Activated T-cell treated with anti-CD3 and anti-CD28 coated beads, Interleukin-2, amount 50 U/mL, for 24 hours (primary cell): ENCODE data around the gene FBXO33.
"Not testable (repeated sequence)": the region's sequence is repeated elsewhere in the genome, so short reads cannot be mapped to it uniquely, and the experiment has no call there.

ENCODE experiments used
- DNase-seq: peaks from one replicate; pipeline ENCODE4 v3.0.0-alpha.2; 2020
- H3K27ac Mint-ChIP-seq: 2 replicates; pipeline ENCODE4 v1.8.0; 2020; ENCODE audit warnings: mild to moderate bottlenecking, mixed read lengths
- H3K27me3 Mint-ChIP-seq: 2 replicates; pipeline ENCODE4 v1.8.0; 2020; ENCODE audit warnings: mixed read lengths
- H3K36me3 Mint-ChIP-seq: 2 replicates; pipeline ENCODE4 v1.8.0; 2020; ENCODE audit warnings: low read depth, mixed read lengths
- H3K4me1 Mint-ChIP-seq: 2 replicates; pipeline ENCODE4 v1.8.0; 2020; ENCODE audit warnings: low read depth, mixed read lengths
- H3K4me3 Mint-ChIP-seq: 2 replicates; pipeline ENCODE4 v1.8.0; 2020; ENCODE audit warnings: mild to moderate bottlenecking, moderate library complexity, mixed read lengths
- H3K9me3 Mint-ChIP-seq: 2 replicates; pipeline ENCODE4 v1.8.0; 2020; ENCODE audit warnings: mixed read lengths

FBXO33 gene

GRCh38 chr14:39369029-39369428 is 63.2 kb downstream of the FBXO33 start:
- peaks cover 26% of the 10 kb centered on the region for H3K36me3 Mint-ChIP-seq
- H3K27me3 Mint-ChIP-seq = no peaks in the 10 kb centered on the region
- H3K4me1 Mint-ChIP-seq = no peaks in the 10 kb centered on the region
- no peak for DNase-seq
- no peak overlapping the region for H3K27ac Mint-ChIP-seq
- peaks cover 5% of the 10 kb centered on the region for H3K9me3 Mint-ChIP-seq
- H3K4me3 Mint-ChIP-seq = no peak overlapping the region

- H3K9me3 Mint-ChIP-seq = peaks cover 11% of the 10 kb centered on the region
- H3K36me3 Mint-ChIP-seq = peaks cover 32% of the 10 kb centered on the region
- no peak overlapping the region for H3K27ac Mint-ChIP-seq
- DNase-seq = no peak
- no peaks in the 10 kb centered on the region for H3K4me1 Mint-ChIP-seq
- no peak overlapping the region for H3K4me3 Mint-ChIP-seq
- no peaks in the 10 kb centered on the region for H3K27me3 Mint-ChIP-seq
These were observed 63.8 kb downstream of the FBXO33 start for GRCh38 chr14:39368261-39368959.

GRCh38 chr14:39367387-39367751 is 64.9 kb downstream of the FBXO33 start:
- H3K4me3 Mint-ChIP-seq = no peak overlapping the region
- H3K27me3 Mint-ChIP-seq = no peaks in the 10 kb centered on the region
- no peaks in the 10 kb centered on the region for H3K4me1 Mint-ChIP-seq
- H3K36me3 Mint-ChIP-seq = peaks cover 42% of the 10 kb centered on the region
- no peak for DNase-seq
- peaks cover 18% of the 10 kb centered on the region for H3K9me3 Mint-ChIP-seq
- H3K27ac Mint-ChIP-seq = no peak overlapping the region

DNA sequence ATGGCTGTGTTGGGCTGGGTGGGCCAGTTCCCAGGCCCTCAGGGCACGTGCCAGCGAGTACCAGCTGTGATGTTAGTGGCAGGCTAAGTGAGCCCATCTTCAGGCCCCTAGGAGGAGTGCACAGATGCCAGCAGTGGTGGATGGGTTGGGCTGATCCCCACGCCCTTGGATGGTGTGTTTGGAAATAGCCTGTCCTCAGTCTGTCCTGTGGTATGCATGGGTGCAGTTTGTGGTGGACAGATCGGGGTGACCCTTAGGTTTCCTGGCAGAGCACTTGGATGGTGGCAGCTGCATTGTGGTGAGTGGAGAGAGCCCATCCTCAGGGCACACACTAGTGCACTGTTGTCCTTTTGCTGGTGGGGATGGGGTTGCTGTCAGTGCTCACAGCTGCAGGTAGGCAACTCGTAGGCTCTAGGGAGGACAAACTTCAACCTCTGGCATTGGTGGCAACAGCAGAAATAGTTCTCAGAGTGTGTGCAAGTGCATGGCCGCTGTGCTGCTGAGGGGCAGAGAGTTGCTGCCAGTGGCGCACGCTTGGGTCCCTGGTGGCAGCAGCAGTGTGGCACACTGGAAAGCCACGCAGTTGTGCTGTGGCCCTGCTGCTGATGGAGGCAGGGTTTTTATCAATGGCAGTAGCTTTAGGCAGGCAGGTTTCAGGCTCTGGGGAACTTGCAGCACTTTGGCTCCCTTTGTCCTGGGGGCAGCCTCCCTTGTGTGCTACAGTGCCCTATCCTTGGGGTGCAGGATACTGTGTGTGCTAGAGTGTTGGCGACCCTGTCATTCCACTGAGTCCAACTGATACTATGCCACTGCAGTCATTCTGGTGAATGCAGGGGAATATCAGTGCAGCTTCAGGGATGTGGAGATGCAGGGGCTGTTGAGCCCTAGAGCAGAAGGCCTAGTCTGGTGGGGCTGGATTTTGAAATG is 65.5 kb downstream of the FBXO33 start:
- Mint-ChIP-seq H3K4me3 (no peak overlapping the region), H3K36me3 (peaks cover 48% of the 10 kb centered on the region), H3K27me3 (no peaks in the 10 kb centered on the region), H3K9me3 (peaks cover 20% of the 10 kb centered on the region), H3K4me1 (no peaks in the 10 kb centered on the region), H3K27ac (no peak overlapping the region)
- no peak for DNase-seq

GRCh38 chr14:39365354-39365753 is 66.9 kb downstream of the FBXO33 start:
- H3K9me3 Mint-ChIP-seq = peaks cover 20% of the 10 kb centered on the region
- no peak overlapping the region for H3K4me3 Mint-ChIP-seq
- H3K27me3 Mint-ChIP-seq = no peaks in the 10 kb centered on the region
- no peak for DNase-seq
- H3K27ac Mint-ChIP-seq = no peak overlapping the region
- no peaks in the 10 kb centered on the region for H3K4me1 Mint-ChIP-seq
- H3K36me3 Mint-ChIP-seq = peaks cover 57% of the 10 kb centered on the region

DNA sequence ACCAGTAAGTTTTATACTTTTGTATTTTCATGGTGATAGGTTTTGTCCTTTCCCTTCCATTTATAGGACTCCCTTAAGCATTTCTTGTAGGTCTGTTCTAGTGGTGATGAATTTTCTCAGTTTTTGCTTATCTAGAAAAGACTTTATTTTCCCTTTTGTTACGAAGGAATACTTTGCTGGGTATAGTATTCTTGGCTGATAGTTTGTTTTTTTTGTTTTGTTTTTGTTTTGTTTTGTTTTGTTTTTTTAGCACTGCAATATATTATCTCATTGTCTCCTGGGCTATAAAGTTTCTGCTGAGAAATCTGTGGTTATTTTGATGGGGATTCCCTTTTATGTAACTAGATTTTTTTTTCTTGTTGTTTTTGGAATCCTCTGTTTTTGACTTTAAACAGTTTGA is 67.7 kb downstream of the FBXO33 start:
- no peaks in the 10 kb centered on the region for H3K27me3 Mint-ChIP-seq
- H3K9me3 Mint-ChIP-seq = peaks cover 20% of the 10 kb centered on the region
- no peak overlapping the region for H3K27ac Mint-ChIP-seq
- peaks cover 63% of the 10 kb centered on the region for H3K36me3 Mint-ChIP-seq
- H3K4me3 Mint-ChIP-seq = no peak overlapping the region
- H3K4me1 Mint-ChIP-seq = no peaks in the 10 kb centered on the region
- DNase-seq = no peak

DNA sequence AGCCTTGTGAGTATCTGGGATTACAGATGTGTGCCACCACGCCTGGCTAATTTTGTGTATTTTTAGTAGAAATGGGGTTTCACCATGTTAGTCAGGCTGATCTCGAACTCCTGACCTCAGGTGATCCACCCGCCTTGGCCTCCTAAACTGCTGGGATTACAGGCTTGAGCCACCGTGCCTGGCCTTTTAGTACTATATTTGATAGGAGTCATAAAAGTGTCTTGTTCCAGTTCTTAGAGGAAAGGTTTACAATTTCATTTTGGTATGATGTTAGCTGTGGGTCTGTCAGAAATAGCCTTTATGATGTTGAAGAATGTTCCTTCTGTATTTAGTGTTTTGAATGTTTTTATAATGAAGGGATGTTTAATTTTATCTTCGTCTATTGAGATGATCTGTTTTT is 70.7 kb downstream of the FBXO33 start:
- H3K36me3 Mint-ChIP-seq = peaks cover 91% of the 10 kb centered on the region
- not testable (repeated sequence) for DNase-seq, H3K27ac Mint-ChIP-seq, H3K4me3 Mint-ChIP-seq, H3K27me3 Mint-ChIP-seq, H3K4me1 Mint-ChIP-seq
- H3K9me3 Mint-ChIP-seq = peaks cover 20% of the 10 kb centered on the region

- no peak for DNase-seq
- peaks cover 94% of the 10 kb centered on the region for H3K36me3 Mint-ChIP-seq
- H3K9me3 Mint-ChIP-seq = peaks cover 20% of the 10 kb centered on the region
- no peak overlapping the region for H3K27ac Mint-ChIP-seq
- no peaks in the 10 kb centered on the region for H3K27me3 Mint-ChIP-seq
- H3K4me1 Mint-ChIP-seq = no peaks in the 10 kb centered on the region
- H3K4me3 Mint-ChIP-seq = no peak overlapping the region
These were observed 71.9 kb downstream of the FBXO33 start for GRCh38 chr14:39360316-39360715.

GRCh38 chr14:39359069-39359468 is 73.2 kb downstream of the FBXO33 start:
- H3K4me3 Mint-ChIP-seq, H3K4me1 Mint-ChIP-seq, H3K27ac Mint-ChIP-seq, H3K27me3 Mint-ChIP-seq, DNase-seq: not testable (repeated sequence)
- Mint-ChIP-seq H3K36me3 (peaks cover 87% of the 10 kb centered on the region), H3K9me3 (peaks cover 15% of the 10 kb centered on the region)

- Mint-ChIP-seq H3K36me3 (peaks cover 73% of the 10 kb centered on the region), H3K4me1 (peaks cover 11% of the 10 kb centered on the region), H3K9me3 (peaks cover 11% of the 10 kb centered on the region), H3K27me3 (no peaks in the 10 kb centered on the region), H3K4me3 (no peak overlapping the region), H3K27ac (no peak overlapping the region)
- DNase-seq = no peak
These were observed 80.5 kb downstream of the FBXO33 start for GRCh38 chr14:39351708-39352107.

- DNase-seq = no peak
- peaks cover 11% of the 10 kb centered on the region for H3K9me3 Mint-ChIP-seq
- H3K4me1 Mint-ChIP-seq = peaks cover 11% of the 10 kb centered on the region
- no peak overlapping the region for H3K4me3 Mint-ChIP-seq
- H3K27ac Mint-ChIP-seq = no peak overlapping the region
- no peaks in the 10 kb centered on the region for H3K27me3 Mint-ChIP-seq
- H3K36me3 Mint-ChIP-seq = peaks cover 71% of the 10 kb centered on the region
These were observed 81.4 kb downstream of the FBXO33 start for GRCh38 chr14:39350866-39351265.
